ENCODE data around the gene GTF2H2C.
"Not testable (repeated sequence)": the region's sequence is repeated elsewhere in the genome, so short reads cannot be mapped to it uniquely, and the experiment has no call there.

Gene GTF2H2C

DNA sequence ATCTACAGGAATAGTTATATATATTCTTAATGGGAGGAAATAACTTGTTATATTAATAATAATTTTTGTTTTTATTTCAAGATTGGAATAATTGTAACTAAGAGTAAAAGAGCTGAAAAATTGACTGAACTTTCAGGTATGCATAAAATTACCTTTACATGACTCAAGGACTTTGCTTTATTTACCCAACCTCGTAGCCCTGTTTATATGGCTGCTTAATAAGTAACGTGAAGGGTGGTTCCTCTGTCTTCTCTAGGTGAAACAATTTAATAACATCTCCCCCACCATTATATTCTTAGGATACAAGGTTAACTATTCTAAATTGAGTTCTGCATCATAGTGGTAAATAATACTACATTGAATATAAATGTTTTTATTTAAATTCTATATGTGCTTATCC, 8.1 kb downstream of the GTF2H2C start:
- FAIRE-seq = not testable (repeated sequence)

DNA sequence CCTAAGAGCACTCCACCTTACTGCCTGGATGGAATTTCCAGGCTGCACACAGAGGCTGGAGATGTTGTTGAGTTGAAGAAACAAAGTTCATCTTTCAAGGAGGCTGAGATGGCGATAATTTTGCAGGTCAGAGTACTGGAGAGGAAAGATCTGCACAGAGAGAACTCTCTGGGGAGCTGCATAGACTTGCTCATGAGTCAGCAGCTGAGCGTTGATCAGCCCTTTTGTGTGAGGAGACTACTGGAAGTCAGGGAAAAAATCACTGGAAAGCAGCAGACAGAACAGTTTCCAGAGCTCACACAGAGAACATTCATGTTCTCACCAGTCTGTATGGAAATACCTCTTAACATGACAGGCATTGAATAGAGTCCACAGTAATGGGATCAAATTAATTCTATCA, 23.4 kb downstream of the GTF2H2C start:
- not testable (repeated sequence) for FAIRE-seq

DNA sequence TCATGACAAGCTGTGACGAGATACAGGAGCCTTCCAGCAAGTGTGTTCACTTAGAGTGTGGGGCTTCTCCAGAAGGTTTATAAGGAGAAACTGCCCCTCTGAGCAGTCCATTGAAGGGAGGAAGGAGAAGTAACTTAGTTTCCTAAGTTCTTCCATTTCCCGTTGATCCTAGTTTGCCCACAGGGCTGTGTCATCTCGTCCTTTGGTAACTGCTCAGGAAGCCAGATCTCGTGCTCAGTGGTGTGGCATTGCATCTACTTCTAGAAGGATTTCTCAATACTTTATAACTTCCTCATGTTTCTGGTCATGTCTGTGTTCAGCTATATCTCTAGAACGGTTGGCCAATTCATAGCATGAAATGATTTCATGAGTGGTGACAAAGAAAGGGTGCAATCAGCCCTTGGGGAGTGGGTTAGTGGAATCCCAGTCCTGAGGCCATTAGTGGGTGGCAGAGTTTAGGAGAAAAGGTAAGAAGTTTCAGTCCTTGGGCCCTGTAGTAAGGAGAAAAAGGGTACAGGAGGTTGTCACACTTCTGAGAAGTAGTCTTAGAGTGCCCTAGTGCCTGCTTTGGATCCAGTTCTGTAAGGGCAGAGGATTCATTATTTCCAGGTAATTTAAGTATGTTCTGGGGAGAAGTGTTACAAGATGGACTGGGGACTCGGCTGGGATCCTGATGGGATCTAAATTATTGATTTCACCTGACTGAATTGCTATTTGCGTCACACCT, 36.3 kb downstream of the GTF2H2C start:
- FAIRE-seq = not testable (repeated sequence)

DNA sequence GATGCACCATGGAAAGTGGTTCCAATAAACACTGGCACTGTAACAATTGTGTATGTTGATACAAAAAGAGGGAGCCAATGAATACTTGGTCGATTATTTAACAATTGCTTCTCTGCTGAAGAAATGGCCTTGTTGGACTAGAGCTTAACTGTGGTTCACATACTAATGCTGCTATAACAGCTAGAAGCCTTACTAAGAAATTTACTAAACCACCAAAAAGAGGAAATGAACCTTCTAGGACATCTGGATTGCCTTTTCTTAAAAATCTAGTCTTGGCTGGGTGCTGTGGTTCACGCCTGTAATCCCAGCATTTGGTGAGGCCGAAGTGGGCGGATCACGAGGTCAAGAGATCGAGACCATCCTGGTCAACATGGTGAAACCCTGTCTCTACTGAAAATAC, 42.0 kb downstream of the GTF2H2C start:
- not testable (repeated sequence) for FAIRE-seq

DNA sequence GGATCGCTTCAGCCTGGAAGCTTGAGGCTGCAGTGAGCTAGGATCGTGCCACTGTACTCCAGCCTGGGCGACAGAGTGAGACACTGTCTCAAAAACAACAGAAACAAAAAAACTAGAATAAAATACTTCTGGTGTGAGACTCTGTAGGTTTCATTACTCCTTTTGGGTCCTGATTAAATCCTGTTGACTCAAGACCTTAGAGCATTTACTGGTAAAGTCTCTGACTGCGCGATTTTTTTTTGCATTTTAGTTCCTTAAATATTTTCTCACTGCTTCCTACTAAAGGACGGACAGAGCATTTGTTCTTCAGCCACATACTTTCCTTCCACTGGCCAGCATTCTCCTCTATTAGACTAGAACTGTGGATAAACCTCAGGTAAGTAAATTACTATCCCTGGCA, 46.8 kb downstream of the GTF2H2C start:
- not testable (repeated sequence) for FAIRE-seq

DNA sequence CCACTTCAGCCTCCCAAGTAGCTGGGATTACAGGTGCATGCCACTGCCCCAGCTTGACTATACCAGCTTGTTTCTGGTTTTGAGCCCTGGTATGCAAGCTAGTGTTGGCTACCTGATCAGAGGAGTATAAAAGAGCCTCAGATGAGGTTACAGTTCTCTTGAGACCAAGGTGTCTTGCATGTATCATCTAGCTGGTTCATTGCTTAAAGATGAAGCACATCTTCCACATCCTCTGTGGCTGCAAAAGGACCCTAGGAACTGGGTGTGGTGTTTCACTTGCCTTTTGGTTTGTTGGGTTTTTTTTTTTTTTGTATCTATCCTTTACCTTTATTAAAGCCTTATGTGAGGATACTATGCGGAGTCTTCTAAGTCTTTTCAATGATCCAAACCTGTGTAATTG, 47.8 kb downstream of the GTF2H2C start:
- FAIRE-seq = not testable (repeated sequence)

DNA sequence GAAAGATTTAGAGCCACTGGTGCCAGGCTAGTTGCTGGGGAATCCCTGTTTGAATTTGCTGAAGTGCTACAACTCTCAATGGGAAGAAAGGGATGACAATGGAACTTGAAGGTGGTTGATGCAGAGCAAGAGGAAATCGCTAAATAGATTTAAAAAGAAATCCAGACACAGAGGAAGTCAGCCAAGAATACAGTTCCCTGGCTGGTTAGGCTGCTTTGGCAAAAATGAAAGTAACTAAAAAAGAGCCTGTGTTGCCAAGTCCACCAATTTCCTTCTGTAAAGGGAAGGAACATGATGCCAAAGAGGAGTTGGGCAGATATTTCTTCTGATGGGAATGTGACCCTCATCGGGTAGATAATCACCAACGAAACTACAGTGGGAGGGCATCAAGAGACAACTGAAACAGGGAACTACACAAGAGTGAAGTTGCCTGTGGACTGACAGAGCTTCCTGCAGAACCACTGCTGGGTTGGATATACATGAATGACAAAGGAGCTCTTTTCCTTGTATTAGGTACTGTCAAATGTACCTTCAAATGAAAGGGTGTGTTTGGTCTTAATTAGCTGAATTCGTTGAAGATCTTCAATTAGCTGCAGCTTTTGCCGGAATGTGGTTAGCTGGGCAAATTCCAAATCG, 49.0 kb downstream of the GTF2H2C start:
- not testable (repeated sequence) for FAIRE-seq

DNA sequence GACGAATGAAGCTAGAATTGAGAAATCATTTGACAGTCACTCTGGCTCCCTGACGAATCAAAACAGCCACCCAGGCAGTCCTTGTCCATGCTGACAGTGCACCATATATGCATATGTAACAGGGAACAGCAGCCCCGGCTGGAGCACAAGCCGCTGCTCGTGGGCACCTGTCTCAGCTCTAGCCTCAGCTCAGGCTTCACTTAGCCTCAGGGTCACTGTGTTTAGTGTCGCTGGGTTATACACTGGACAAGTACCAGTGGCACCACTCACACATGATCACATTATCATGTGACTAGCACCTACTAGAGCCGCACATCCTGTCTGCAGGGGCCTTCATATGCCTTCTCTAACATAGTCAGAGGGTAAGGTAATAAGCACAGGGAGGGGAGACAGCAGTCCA, 54.9 kb downstream of the GTF2H2C start:
- not testable (repeated sequence) for FAIRE-seq

DNA sequence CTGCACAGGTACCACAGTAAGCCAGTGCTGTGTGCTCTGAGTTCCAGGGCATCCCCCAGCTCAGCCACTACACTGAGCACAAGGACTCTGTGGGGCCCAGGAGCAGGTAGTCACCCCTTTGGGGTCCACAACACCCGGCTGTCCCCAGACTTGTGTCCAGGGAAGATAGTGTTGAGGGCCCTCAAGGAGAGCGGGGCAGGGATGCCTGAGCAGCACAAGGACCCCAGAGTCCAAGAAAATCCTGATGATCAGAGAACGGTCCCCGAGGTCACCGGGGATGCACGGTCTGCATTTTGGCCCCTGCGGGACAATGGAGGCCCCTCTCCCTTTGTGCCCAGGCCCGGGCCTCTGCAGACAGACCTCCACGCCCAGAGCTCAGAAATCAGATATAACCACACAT, 71.9 kb downstream of the GTF2H2C start:
- not testable (repeated sequence) for FAIRE-seq
